ENCODE data around the gene PAFAH1B2. TPM values are rescaled to one million over a fixed set of nuclear protein-coding genes. Genes with fewer than 3 reads are reported as not detected.

The PAFAH1B2 gene
- total RNA-seq, 2 donors from 2014 or later, result 72.5 to 126 TPM

- H3K4me1 ChIP-seq (replicated peaks), result peaks cover 10% of the 10 kb centered on the region
- TF ChIP-seq POLR2A (IDR thresholded peaks at IDR 0.05) (no peak), POLR2AphosphoS5 (IDR thresholded peaks at IDR 0.05) (no peak), CTCF (IDR thresholded peaks at IDR 0.05) (no peak)
- peak overlapping the region; percentile 82 to 83 for H3K27ac ChIP-seq
- no peaks in the 10 kb centered on the region for H3K27me3 ChIP-seq (replicated peaks; ENCODE audit: insufficient read depth)
- DNase-seq (ENCODE audit: low spot score), result no peak
- peaks cover 3 to 10% of the 10 kb centered on the region in 2 donors for H3K36me3 ChIP-seq
- 73% methylated on average over 7 of the region's 7 CpGs for WGBS
- intact Hi-C loops (cut with DNase I), result no loop called here
- H3K4me3 ChIP-seq, result peak overlapping the region; percentile 34 to 36
- no peaks in the 10 kb centered on the region for H3K9me3 ChIP-seq
Observed at GRCh38 chr11:117202386-117203068, 58.4 kb downstream of the PAFAH1B2 start.

GRCh38 chr11:117203069-117203407 lies 59.0 kb downstream of the PAFAH1B2 start:
- Histone ChIP-seq H3K9me3 (no peaks in the 10 kb centered on the region), H3K27me3 (replicated peaks; ENCODE audit: insufficient read depth) (no peaks in the 10 kb centered on the region), H3K36me3 (peaks cover 3 to 10% of the 10 kb centered on the region in 2 donors), H3K4me3 (peak overlapping the region; percentile 34 to 36), H3K4me1 (replicated peaks) (peaks cover 5% of the 10 kb centered on the region), H3K27ac (peak overlapping the region; percentile 82 to 83)
- 91% methylated on average over 10 of the region's 10 CpGs for WGBS
- no peak for TF ChIP-seq POLR2AphosphoS5 (IDR thresholded peaks at IDR 0.05)
- TF ChIP-seq CTCF (IDR thresholded peaks at IDR 0.05), result no peak
- no peak for TF ChIP-seq POLR2A (IDR thresholded peaks at IDR 0.05)
- no peak for DNase-seq (ENCODE audit: low spot score)
- intact Hi-C loops (cut with DNase I), result no loop called here

GRCh38 chr11:117204283-117205080 lies 60.4 kb downstream of the PAFAH1B2 start:
- TF ChIP-seq POLR2A (IDR thresholded peaks at IDR 0.05), result no peak
- TF ChIP-seq POLR2AphosphoS5 (IDR thresholded peaks at IDR 0.05), result no peak
- no peak for TF ChIP-seq CTCF (IDR thresholded peaks at IDR 0.05)
- no peaks in the 10 kb centered on the region for H3K27me3 ChIP-seq (replicated peaks; ENCODE audit: insufficient read depth)
- WGBS, result 58% methylated on average over 17 of the region's 17 CpGs
- H3K4me1 ChIP-seq (replicated peaks), result no peaks in the 10 kb centered on the region
- H3K4me3 ChIP-seq, result peak overlapping the region; percentile 34 to 36
- no peaks in the 10 kb centered on the region for H3K9me3 ChIP-seq
- no peak for DNase-seq (ENCODE audit: low spot score)
- intact Hi-C loops (cut with DNase I), result no loop called here
- H3K27ac ChIP-seq, result peak overlapping the region; percentile 82 to 83
- peaks cover 3 to 10% of the 10 kb centered on the region in 2 donors for H3K36me3 ChIP-seq

- H3K4me3 ChIP-seq, result no peak overlapping the region
- WGBS, result 72% methylated on average over 11 of the region's 11 CpGs
- H3K9me3 ChIP-seq, result no peaks in the 10 kb centered on the region
- peak overlapping the region; percentile 82 to 83 for H3K27ac ChIP-seq
- H3K27me3 ChIP-seq (replicated peaks; ENCODE audit: insufficient read depth), result no peaks in the 10 kb centered on the region
- H3K4me1 ChIP-seq (replicated peaks), result no peaks in the 10 kb centered on the region
- TF ChIP-seq POLR2A (IDR thresholded peaks at IDR 0.05) (no peak), POLR2AphosphoS5 (IDR thresholded peaks at IDR 0.05) (peak; percentile 42), CTCF (IDR thresholded peaks at IDR 0.05) (no peak)
- DNase-seq (ENCODE audit: low spot score), result no peak
- intact Hi-C loops (cut with DNase I), result no loop called here
- H3K36me3 ChIP-seq, result peaks cover 3 to 10% of the 10 kb centered on the region in 2 donors
Observed at GRCh38 chr11:117205211-117205818, 61.2 kb downstream of the PAFAH1B2 start.
